Stimulated activated naive CD8-positive, alpha-beta T cell treated with anti-CD3 and anti-CD28 coated beads, Interleukin-15, Interleukin-2, amounts not matched to agents 100 ng/mL and 50 ng/mL, for 24 hours (primary cell): ENCODE data around the gene SLC26A6.

Experiments
- H3K27ac Mint-ChIP-seq: one replicate; pipeline ENCODE4 v1.8.0; 2021; ENCODE audit warnings: mild to moderate bottlenecking, mixed read lengths
- H3K27me3 Mint-ChIP-seq: one replicate; pipeline ENCODE4 v1.8.0; 2021; ENCODE audit warnings: mixed read lengths
- H3K36me3 Mint-ChIP-seq: one replicate; pipeline ENCODE4 v1.8.0; 2021; ENCODE audit warnings: low read depth, mixed read lengths
- H3K4me1 Mint-ChIP-seq: one replicate; pipeline ENCODE4 v1.8.0; 2021; ENCODE audit warnings: low read depth, mixed read lengths
- H3K4me3 Mint-ChIP-seq: one replicate; pipeline ENCODE4 v1.8.0; 2021; ENCODE audit warnings: mild to moderate bottlenecking, mixed read lengths
- H3K9me3 Mint-ChIP-seq: one replicate; pipeline ENCODE4 v1.8.0; 2021; ENCODE audit warnings: mixed read lengths

SLC26A6 gene

GRCh38 chr3:48664929-48665328, 29.7 kb upstream of the SLC26A6 start:
- Mint-ChIP-seq H3K9me3 (no peaks in the 10 kb centered on the region), H3K36me3 (peaks cover 10% of the 10 kb centered on the region), H3K27me3 (peaks cover 18% of the 10 kb centered on the region), H3K27ac (no peak overlapping the region), H3K4me3 (no peak overlapping the region), H3K4me1 (peaks cover 21% of the 10 kb centered on the region)

- Mint-ChIP-seq H3K27ac (no peak overlapping the region), H3K4me3 (peak overlapping the region; percentile 86), H3K36me3 (peaks cover 5% of the 10 kb centered on the region), H3K4me1 (peaks cover 21% of the 10 kb centered on the region), H3K9me3 (no peaks in the 10 kb centered on the region), H3K27me3 (peaks cover 21% of the 10 kb centered on the region)
Measured at GRCh38 chr3:48664313-48664644, 29.0 kb upstream of the SLC26A6 start.

- H3K9me3 Mint-ChIP-seq = no peaks in the 10 kb centered on the region
- H3K36me3 Mint-ChIP-seq = peaks cover 5% of the 10 kb centered on the region
- peaks cover 21% of the 10 kb centered on the region for H3K27me3 Mint-ChIP-seq
- peak overlapping the region; percentile 86 for H3K4me3 Mint-ChIP-seq
- peaks cover 21% of the 10 kb centered on the region for H3K4me1 Mint-ChIP-seq
- peak overlapping the region; percentile 87 for H3K27ac Mint-ChIP-seq
Measured at GRCh38 chr3:48663489-48664312, 28.4 kb upstream of the SLC26A6 start.

- H3K9me3 Mint-ChIP-seq = no peaks in the 10 kb centered on the region
- H3K4me3 Mint-ChIP-seq = peak within 1 kb of the TSS; percentile 86
- H3K27me3 Mint-ChIP-seq = peaks cover 21% of the 10 kb centered on the region
- peak within 1 kb of the TSS; percentile 87 for H3K27ac Mint-ChIP-seq
- H3K36me3 Mint-ChIP-seq = peaks cover 5% of the 10 kb centered on the region
- peaks cover 21% of the 10 kb centered on the region for H3K4me1 Mint-ChIP-seq
Measured at GRCh38 chr3:48662753-48663488, 27.7 kb upstream of the SLC26A6 start, which contains the start of gene CELSR3. CELSR3 (minus strand) TSS chr3:48662886; CDS start chr3:48662634, 252 bp downstream.

GRCh38 chr3:48662145-48662752, 27.0 kb upstream of the SLC26A6 start:
- Mint-ChIP-seq H3K9me3 (no peaks in the 10 kb centered on the region), H3K4me1 (peaks cover 21% of the 10 kb centered on the region), H3K27me3 (peaks cover 21% of the 10 kb centered on the region), H3K36me3 (peaks cover 5% of the 10 kb centered on the region), H3K27ac (no peak overlapping the region), H3K4me3 (peak overlapping the region; percentile 55)

- H3K27me3 Mint-ChIP-seq = peaks cover 21% of the 10 kb centered on the region
- peak overlapping the region; percentile 55 for H3K4me3 Mint-ChIP-seq
- peaks cover 28% of the 10 kb centered on the region for H3K4me1 Mint-ChIP-seq
- no peak overlapping the region for H3K27ac Mint-ChIP-seq
- H3K36me3 Mint-ChIP-seq = peaks cover 5% of the 10 kb centered on the region
- H3K9me3 Mint-ChIP-seq = no peaks in the 10 kb centered on the region
Measured at GRCh38 chr3:48661501-48662144, 26.4 kb upstream of the SLC26A6 start.

- H3K27ac Mint-ChIP-seq = no peak overlapping the region
- no peaks in the 10 kb centered on the region for H3K9me3 Mint-ChIP-seq
- H3K27me3 Mint-ChIP-seq = peaks cover 21% of the 10 kb centered on the region
- H3K4me1 Mint-ChIP-seq = peaks cover 30% of the 10 kb centered on the region
- H3K4me3 Mint-ChIP-seq = peak overlapping the region; percentile 7
- H3K36me3 Mint-ChIP-seq = no peaks in the 10 kb centered on the region
Measured at GRCh38 chr3:48660800-48661400, 25.6 kb upstream of the SLC26A6 start.

- Mint-ChIP-seq H3K27ac (peak overlapping the region; percentile 83), H3K4me1 (peaks cover 24% of the 10 kb centered on the region), H3K9me3 (no peaks in the 10 kb centered on the region), H3K27me3 (peaks cover 12% of the 10 kb centered on the region), H3K36me3 (no peaks in the 10 kb centered on the region), H3K4me3 (peak overlapping the region; percentile 77)
Measured at GRCh38 chr3:48656841-48657281, 21.6 kb upstream of the SLC26A6 start.

- Mint-ChIP-seq H3K27ac (peak overlapping the region; percentile 88), H3K4me3 (peak overlapping the region; percentile 77), H3K27me3 (peaks cover 12% of the 10 kb centered on the region), H3K4me1 (peaks cover 21% of the 10 kb centered on the region), H3K9me3 (no peaks in the 10 kb centered on the region), H3K36me3 (no peaks in the 10 kb centered on the region)
Measured at GRCh38 chr3:48656061-48656840, 21.0 kb upstream of the SLC26A6 start.

GRCh38 chr3:48655606-48656005, 20.3 kb upstream of the SLC26A6 start:
- peak overlapping the region; percentile 88 for H3K27ac Mint-ChIP-seq
- no peaks in the 10 kb centered on the region for H3K9me3 Mint-ChIP-seq
- H3K4me1 Mint-ChIP-seq = peaks cover 21% of the 10 kb centered on the region
- H3K36me3 Mint-ChIP-seq = no peaks in the 10 kb centered on the region
- H3K27me3 Mint-ChIP-seq = peaks cover 8% of the 10 kb centered on the region
- H3K4me3 Mint-ChIP-seq = peak overlapping the region; percentile 77

GRCh38 chr3:48655063-48655462, 19.8 kb upstream of the SLC26A6 start:
- Mint-ChIP-seq H3K4me1 (peaks cover 21% of the 10 kb centered on the region), H3K27ac (peak overlapping the region; percentile 88)

GRCh38 chr3:48652923-48653715, 17.9 kb upstream of the SLC26A6 start:
- Mint-ChIP-seq H3K9me3 (no peaks in the 10 kb centered on the region), H3K36me3 (no peaks in the 10 kb centered on the region), H3K27ac (no peak overlapping the region), H3K27me3 (no peaks in the 10 kb centered on the region), H3K4me1 (peaks cover 21% of the 10 kb centered on the region), H3K4me3 (no peak overlapping the region)

More at GRCh38 chr3:48655063-48655462, 19.8 kb upstream of the SLC26A6 start:
- H3K36me3 Mint-ChIP-seq = no peaks in the 10 kb centered on the region
- peak overlapping the region; percentile 77 for H3K4me3 Mint-ChIP-seq
- no peaks in the 10 kb centered on the region for H3K9me3 Mint-ChIP-seq
- H3K27me3 Mint-ChIP-seq = peaks cover 4% of the 10 kb centered on the region

GRCh38 chr3:48651771-48652170, 16.5 kb upstream of the SLC26A6 start:
- Mint-ChIP-seq H3K27me3 (no peaks in the 10 kb centered on the region), H3K36me3 (no peaks in the 10 kb centered on the region), H3K4me3 (no peak overlapping the region), H3K27ac (no peak overlapping the region), H3K9me3 (no peaks in the 10 kb centered on the region), H3K4me1 (peaks cover 16% of the 10 kb centered on the region)
